ENCODE measurements around the gene STAC2.

The STAC2 gene

GRCh38 chr17:39209317-39210092, 16.2 kb downstream of the STAC2 start:
- DNase-seq: peak; percentile 73

- DNase-seq: no peak
These were observed 16.9 kb downstream of the STAC2 start for GRCh38 chr17:39208893-39209292.

GRCh38 chr17:39208136-39208535, 17.6 kb downstream of the STAC2 start:
- DNase-seq: no peak

DNA sequence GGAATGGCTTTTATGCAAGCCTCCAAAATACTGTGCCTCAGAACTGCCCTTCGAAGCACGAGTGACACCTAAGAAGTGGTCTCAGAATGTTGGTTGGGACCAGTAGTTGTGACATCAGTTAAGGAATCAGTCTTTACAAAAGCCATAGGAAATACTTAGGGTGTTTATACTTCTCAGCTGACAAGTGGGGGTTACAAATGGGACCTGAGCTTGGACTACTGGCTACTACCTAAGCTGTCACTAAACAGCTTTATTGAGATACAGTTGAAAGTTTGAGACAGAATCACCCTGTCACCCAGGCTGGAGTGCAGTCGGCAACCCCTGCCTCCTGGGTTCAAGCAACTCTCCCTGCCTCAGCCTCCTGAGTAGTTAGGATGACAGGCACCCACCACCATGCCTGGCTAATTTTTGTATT, 20.6 kb downstream of the STAC2 start:
- DNase-seq: no peak

DNA sequence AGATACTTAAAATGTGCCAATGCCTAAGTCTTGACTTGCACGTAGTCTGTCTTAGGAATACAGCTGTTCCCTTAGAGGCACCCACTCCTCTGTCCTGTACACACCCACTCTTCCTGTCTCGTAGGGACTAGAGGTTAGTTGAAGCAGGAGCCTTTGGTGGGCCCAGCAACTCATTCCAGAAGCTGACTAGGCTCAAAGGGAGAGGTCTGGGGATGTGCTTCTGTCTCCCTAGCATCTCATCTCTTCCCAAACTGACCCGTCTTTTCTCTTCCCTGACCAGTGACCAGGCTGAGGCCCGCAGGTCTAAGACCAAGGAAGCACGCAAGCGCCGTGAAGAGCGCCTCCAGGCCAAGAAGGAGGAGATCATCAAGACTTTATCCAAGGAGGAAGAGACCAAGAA, 21.5 kb downstream of the STAC2 start:
- no peak for DNase-seq

GRCh38 chr17:39200957-39201510, 24.7 kb downstream of the STAC2 start:
- DNase-seq: no peak

DNA sequence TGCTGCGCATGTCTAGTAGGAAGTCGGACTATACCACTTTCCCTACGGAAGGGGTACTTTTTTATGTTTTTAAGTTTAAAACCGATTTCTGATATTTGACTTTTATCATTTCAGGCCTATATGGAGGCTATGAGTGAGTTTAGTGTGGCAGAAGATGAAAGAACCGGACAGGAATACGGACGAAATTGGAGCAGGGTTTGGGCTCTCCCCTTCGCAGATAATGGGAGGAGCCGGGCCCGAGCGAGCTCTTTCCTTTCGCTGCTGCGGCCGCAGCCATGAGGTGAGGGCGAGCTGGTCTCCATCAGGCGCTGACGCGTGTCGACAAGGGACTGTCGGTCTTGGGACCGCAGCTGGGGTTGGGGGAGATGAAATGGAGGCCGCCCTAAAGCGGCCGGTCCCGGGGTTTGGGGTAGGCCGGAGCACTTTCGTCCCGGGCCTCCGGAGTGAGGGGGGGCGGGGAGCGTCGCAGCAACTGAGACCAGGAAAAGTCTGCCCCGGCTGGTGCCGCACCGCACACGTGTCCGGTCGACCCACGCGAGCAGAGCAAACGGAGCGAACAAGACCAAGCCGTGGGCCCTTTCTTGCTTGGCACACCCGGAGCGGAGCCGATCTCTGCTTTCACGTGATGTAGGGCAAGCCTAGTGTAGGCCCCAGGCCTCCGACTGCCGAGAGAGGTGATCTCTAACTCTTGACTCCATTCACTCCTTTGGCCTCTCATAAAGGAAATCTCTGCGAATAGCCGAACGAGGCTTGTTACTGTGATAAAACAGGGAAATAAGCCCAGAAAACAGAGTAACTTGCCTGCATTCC, 25.5 kb downstream of the STAC2 start, which contains the start of gene RPL19:
RPL19 (plus strand) TSS at position 214 of the 810 bp plus-strand sequence; CDS start at position 276, 62 bp downstream.
- peak; percentile 55 for DNase-seq

DNA sequence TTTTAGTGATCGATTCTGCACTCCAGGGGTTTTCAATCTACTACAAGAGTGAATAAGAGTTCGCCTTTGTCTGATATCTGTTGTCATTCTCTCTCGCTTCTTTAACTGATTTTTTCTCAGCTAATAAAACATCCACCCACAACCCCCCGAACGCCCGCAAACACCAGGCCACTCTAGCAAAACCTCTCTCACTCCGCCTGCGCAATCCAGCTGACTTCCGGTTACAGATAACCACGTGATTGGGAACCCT, 26.0 kb downstream of the STAC2 start:
- no peak for DNase-seq

GRCh38 chr17:39198186-39198566, 27.6 kb downstream of the STAC2 start:
- DNase-seq: no peak

GRCh38 chr17:39197380-39198185, 28.2 kb downstream of the STAC2 start, which contains the start of gene CACNB1:
Gene CACNB1 (minus strand): TSS chr17:39197669. CDS start chr17:39197495, 174 bp downstream.
- DNase-seq: peak; percentile 63

DNA sequence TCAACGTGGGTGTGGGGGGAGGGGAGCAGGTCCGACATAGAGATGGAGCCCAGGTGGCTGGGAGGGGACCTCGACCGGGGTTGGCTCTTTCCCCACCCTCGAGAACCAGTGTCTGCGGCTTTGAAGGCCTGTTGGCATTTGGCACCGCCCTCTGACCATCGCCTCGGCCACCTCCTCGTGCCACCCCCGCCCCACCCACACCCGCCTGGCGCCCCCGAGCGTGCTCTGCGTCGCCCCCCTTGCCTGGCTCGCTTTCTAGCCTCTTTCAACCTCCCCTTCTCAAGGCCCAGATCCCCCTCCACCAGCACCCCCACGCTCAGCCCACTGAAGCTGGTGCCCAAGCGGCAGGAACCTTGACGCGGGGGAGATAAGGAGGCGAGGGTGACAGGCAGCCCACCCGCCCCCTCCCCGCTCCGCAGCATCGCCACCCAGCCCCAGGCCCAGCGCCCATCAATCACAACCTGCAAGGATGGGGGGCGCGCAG, 28.9 kb downstream of the STAC2 start:
- DNase-seq: no peak

- DNase-seq: no peak
These were observed 29.4 kb downstream of the STAC2 start for GRCh38 chr17:39196241-39196807.

- DNase-seq: no peak
These were observed 30.1 kb downstream of the STAC2 start for GRCh38 chr17:39195568-39196160.

GRCh38 chr17:39194985-39195524, 30.7 kb downstream of the STAC2 start:
- DNase-seq: no peak

GRCh38 chr17:39194089-39194984, 31.4 kb downstream of the STAC2 start:
- DNase-seq: no peak

DNA sequence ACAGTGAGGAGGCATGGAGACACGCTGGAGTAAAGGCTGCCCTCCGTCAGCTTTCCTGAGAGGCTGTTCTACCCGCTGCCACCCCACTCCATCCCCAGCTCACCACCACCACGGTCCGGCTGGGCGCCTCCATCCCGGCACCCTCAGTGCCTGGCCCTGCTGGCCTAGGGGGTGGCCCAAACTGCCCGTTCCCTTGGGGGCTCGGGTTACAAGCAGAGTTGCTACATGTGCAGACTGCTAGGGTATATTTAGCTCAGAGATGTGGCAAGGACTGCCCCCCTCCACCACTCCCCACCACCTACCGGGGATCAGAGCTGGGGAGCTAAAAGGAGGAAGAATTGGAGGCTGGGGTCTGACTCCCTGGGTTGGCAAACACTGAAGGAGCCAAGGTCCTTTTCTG, 32.4 kb downstream of the STAC2 start:
- DNase-seq: no peak

DNA sequence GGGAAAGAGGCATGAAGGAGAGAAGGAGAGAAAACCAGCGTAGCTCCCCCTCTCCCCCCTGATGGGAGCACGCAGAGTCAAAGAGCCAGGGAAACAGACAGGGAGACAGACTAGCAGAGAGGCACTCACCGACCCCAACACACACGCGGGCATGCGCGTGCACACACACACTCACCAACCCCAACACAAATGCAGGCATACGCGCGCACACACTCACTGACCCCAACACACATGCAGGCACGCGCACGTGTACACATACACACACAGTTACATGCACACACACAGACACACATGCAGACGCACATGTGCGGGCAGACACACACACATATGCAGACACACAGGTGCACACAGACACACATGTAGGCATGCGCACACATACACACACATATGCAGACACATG, 32.8 kb downstream of the STAC2 start:
- DNase-seq: no peak

GRCh38 chr17:39191750-39192510, 33.8 kb downstream of the STAC2 start:
- DNase-seq: no peak

GRCh38 chr17:39187152-39187830, 38.5 kb downstream of the STAC2 start:
- DNase-seq: no peak

Measured in activated gamma-delta T cell (primary cell).